Ishikawa (cell line): ENCODE results near the gene SYTL3.

Source experiments
- CEBPB ChIP-seq: IDR thresholded peaks from 2 replicates; pipeline ENCODE4 v1.6.1; 2012
- CREB1 ChIP-seq: IDR thresholded peaks from 2 replicates; pipeline ENCODE4 v1.6.1; 2012; ENCODE audit warnings: low read depth
- EGR1 ChIP-seq: IDR thresholded peaks from 2 replicates; pipeline ENCODE4 v1.6.1; 2012
- EP300 ChIP-seq: IDR thresholded peaks from 2 replicates; pipeline ENCODE4 v1.6.1; 2012; ENCODE audit warnings: borderline replicate concordance
- FOXM1 ChIP-seq: IDR thresholded peaks from 2 replicates; pipeline ENCODE4 v1.6.1; 2012; ENCODE audit warnings: low read depth, borderline replicate concordance
- NFIC ChIP-seq: IDR thresholded peaks from 2 replicates; pipeline ENCODE4 v1.6.1; 2012
- RAD21 ChIP-seq: IDR thresholded peaks from 2 replicates; pipeline ENCODE4 v1.6.1; 2012; ENCODE audit warnings: low read depth
- REST ChIP-seq: IDR thresholded peaks from 2 replicates; pipeline ENCODE4 v1.6.1; 2012; ENCODE audit warnings: low read depth, mild to moderate bottlenecking
- TAF1 ChIP-seq: IDR thresholded peaks from 2 replicates; pipeline ENCODE4 v1.6.1; 2012; ENCODE audit warnings: low read depth, mild to moderate bottlenecking
- TCF12 ChIP-seq: IDR thresholded peaks from 2 replicates; pipeline ENCODE4 v1.6.1; 2012; ENCODE audit warnings: low read depth
- TEAD4 ChIP-seq: IDR thresholded peaks from 2 replicates; pipeline ENCODE4 v1.6.1; 2012
- YY1 ChIP-seq: IDR thresholded peaks from 2 replicates; pipeline ENCODE4 v1.6.1; 2012; ENCODE audit warnings: low read depth
- ZBTB7A ChIP-seq: IDR thresholded peaks from 2 replicates; pipeline ENCODE4 v1.6.1; 2012; ENCODE audit warnings: low read depth
- TF ChIP-seq, protein P1 (sequence below): IDR thresholded peaks from 2 replicates; pipeline ENCODE4 v1.6.1; 2012

GRCh38 chr6:158630938-158631616 is 18.8 kb upstream of the SYTL3 start:
- TF ChIP-seq CEBPB (no peak), TAF1 (no peak), TEAD4 (no peak), REST (no peak), TCF12 (no peak), NFIC (no peak), YY1 (no peak), EP300 (no peak), FOXM1 (no peak), EGR1 (no peak), RAD21 (no peak), ZBTB7A (no peak), CREB1 (no peak)
- TF ChIP-seq, protein P1, sequence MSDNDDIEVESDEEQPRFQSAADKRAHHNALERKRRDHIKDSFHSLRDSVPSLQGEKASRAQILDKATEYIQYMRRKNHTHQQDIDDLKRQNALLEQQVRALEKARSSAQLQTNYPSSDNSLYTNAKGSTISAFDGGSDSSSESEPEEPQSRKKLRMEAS, result no peak
